Smooth muscle cell (in vitro differentiated cells): ENCODE measurements around the gene NSDHL. TPM values are rescaled to one million over a fixed set of nuclear protein-coding genes. Genes with fewer than 3 reads are reported as not detected.

ENCODE experiments used
- DNase-seq: peaks from one replicate; lab custom pipeline; 2025; ENCODE audit not compliant: unreplicated experiment; lab: John Stamatoyannopoulos, UW
- H2AFZ ChIP-seq: fragments of 200-600 bp; sonication (generic); 2 replicates; pipeline ENCODE4 v1.6.0; 2016; ENCODE audit warnings: antibody characterized with exemption, low read depth, mild to moderate bottlenecking
- H3F3A ChIP-seq: fragments of 200-600 bp; sonication (generic); 2 replicates; pipeline ENCODE4 v1.6.0; 2017; ENCODE audit warnings: antibody characterized with exemption, low read depth
- H3K27ac ChIP-seq: fragments of 200-600 bp; sonication (generic); 2 replicates; pipeline ENCODE4 v1.5.1; 2016; ENCODE audit warnings: low read depth, mild to moderate bottlenecking
- H3K27me3 ChIP-seq: fragments of 200-600 bp; sonication (generic); 2 replicates; pipeline ENCODE4 v1.6.1; 2016; ENCODE audit warnings: low read depth, mild to moderate bottlenecking
- H3K36me3 ChIP-seq: fragments of 200-600 bp; sonication (generic); 2 replicates; pipeline ENCODE4 v1.5.1; 2016; ENCODE audit warnings: low read depth
- H3K4me1 ChIP-seq: fragments of 200-600 bp; sonication (generic); 2 replicates; pipeline ENCODE4 v1.5.1; 2016; ENCODE audit warnings: low read depth
- H3K4me2 ChIP-seq: fragments of 200-600 bp; sonication (generic); 2 replicates; pipeline ENCODE4 v1.6.0; 2016; ENCODE audit warnings: mild to moderate bottlenecking
- H3K4me3 ChIP-seq: fragments of 200-600 bp; sonication (generic); 2 replicates; pipeline ENCODE4 v1.5.1; 2016; ENCODE audit warnings: mild to moderate bottlenecking
- H3K79me2 ChIP-seq: fragments of 200-600 bp; sonication (generic); 2 replicates; pipeline ENCODE4 v1.6.0; 2016; ENCODE audit warnings: low read depth, mild to moderate bottlenecking
- H3K9ac ChIP-seq: fragments of 200-600 bp; sonication (generic); 2 replicates; pipeline ENCODE4 v1.6.0; 2016; ENCODE audit warnings: low read depth
- H3K9me3 ChIP-seq: fragments of 200-600 bp; sonication (generic); replicated peaks from 2 replicates; pipeline ENCODE4 v1.5.1; 2016; ENCODE audit warnings: low read depth
- H4K20me1 ChIP-seq: fragments of 200-600 bp; sonication (generic); 2 replicates; pipeline ENCODE4 v1.6.0; 2016; ENCODE audit warnings: low read depth
- WGBS: methylation state at CpG from one replicate; pipeline ENCODE4 v1.1.7; 2016; ENCODE audit warnings: low lambda C conversion rate; 5-methylcytosine and 5-hydroxymethylcytosine counted together
- polyA plus RNA-seq: library from polyadenylated mRNA; unstranded; fragments of >200 nt; fragmentation: Nextera tagmentation; extraction: Ambion mirVana; gene quantifications from 2 replicates; pipeline ENCODE4 v1.2.1, GENCODE V29; 2016
- total RNA-seq: library from RNA; depleted of rRNA; stranded (reverse); fragments of >200 nt; gene quantifications from 2 replicates; pipeline ENCODE4 v1.2.3, GENCODE V29; 2014
- TF ChIP-seq, protein P1 (sequence below): fragments of 200-600 bp; sonication (generic); IDR thresholded peaks from 2 replicates; pipeline ENCODE4 v1.5.1; 2017; ENCODE audit warnings: borderline replicate concordance, mild to moderate bottlenecking, antibody characterized with exemption; ENCODE audit not compliant: insufficient read depth, poor library complexity, severe bottlenecking

NSDHL gene
- total and polyA plus RNA-seq, 2 experiments from 2014 or later: 20.9 to 36.4 TPM

DNA sequence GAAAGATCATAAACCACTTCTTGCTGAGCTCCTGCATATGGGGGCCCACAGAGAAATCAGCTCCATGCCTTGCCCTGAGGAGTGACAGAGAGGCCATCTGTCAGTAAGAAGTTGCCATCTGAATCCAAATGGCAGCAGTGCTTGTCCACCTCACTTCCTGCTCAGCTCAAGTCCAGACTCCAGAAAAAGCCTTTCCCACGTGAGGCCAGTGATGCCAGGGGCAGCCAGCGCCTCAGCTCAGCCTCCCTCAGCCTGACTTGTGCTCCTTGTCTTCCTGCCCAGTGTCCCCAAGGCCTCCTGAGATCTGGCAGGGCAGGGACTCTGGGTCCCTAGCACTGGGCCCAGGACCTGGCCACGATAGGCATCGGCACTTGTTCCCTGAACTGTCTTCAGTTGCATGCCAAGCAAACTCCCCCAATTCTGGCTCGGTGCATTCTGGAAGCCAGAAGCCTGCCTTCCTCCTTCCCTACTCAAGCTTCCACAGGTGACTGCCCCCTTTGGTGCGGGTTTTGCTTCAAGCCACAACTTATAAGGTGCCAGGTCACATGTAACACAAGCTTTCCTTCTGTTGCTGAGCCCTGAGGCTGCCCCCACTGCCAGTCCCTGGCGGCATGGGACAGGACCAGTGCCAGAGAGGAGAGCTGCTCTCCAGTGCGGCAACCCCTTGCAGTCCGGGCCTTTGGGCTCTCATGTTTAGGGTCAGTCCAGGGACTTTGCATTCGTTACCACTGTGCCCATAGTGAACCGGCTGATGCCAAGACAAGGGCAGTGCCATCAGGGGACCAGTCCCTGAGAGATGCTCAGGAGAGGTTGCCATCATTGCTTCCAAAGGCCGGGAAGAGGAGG, 69.2 kb downstream of the NSDHL start:
- peaks cover 5% of the 10 kb centered on the region for H3K4me1 ChIP-seq

GRCh38 chrX:152900937-152901445, 70.1 kb downstream of the NSDHL start:
- Histone ChIP-seq H3K4me3 (no peak overlapping the region), H4K20me1 (no peaks in the 10 kb centered on the region), H3K4me1 (peaks cover 5% of the 10 kb centered on the region), H3K27me3 (no peaks in the 10 kb centered on the region), H3K36me3 (no peaks in the 10 kb centered on the region), H3K9ac (no peak overlapping the region), H3K9me3 (no peaks in the 10 kb centered on the region), H3K27ac (peak overlapping the region; percentile 76), H3K79me2 (no peaks in the 10 kb centered on the region), H3K4me2 (no peak overlapping the region), H2AFZ (no peak overlapping the region), H3F3A (no peaks in the 10 kb centered on the region)
- 84% methylated on average over 8 of the region's 8 CpGs for WGBS
- no peak for DNase-seq
- TF ChIP-seq, protein P1, sequence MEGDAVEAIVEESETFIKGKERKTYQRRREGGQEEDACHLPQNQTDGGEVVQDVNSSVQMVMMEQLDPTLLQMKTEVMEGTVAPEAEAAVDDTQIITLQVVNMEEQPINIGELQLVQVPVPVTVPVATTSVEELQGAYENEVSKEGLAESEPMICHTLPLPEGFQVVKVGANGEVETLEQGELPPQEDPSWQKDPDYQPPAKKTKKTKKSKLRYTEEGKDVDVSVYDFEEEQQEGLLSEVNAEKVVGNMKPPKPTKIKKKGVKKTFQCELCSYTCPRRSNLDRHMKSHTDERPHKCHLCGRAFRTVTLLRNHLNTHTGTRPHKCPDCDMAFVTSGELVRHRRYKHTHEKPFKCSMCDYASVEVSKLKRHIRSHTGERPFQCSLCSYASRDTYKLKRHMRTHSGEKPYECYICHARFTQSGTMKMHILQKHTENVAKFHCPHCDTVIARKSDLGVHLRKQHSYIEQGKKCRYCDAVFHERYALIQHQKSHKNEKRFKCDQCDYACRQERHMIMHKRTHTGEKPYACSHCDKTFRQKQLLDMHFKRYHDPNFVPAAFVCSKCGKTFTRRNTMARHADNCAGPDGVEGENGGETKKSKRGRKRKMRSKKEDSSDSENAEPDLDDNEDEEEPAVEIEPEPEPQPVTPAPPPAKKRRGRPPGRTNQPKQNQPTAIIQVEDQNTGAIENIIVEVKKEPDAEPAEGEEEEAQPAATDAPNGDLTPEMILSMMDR: no peak

More for the DNA sequence above, 69.2 kb downstream of the NSDHL start:
- DNase-seq: no peak
- no peaks in the 10 kb centered on the region for H4K20me1 ChIP-seq
- TF ChIP-seq, protein P1: no peak
- H3K9ac ChIP-seq: no peak overlapping the region
- H2AFZ ChIP-seq: no peak overlapping the region
- no peak overlapping the region for H3K4me2 ChIP-seq
- WGBS: 79% methylated on average over 12 of the region's 12 CpGs
- no peaks in the 10 kb centered on the region for H3K27me3 ChIP-seq
- H3K36me3 ChIP-seq: no peaks in the 10 kb centered on the region
- H3K9me3 ChIP-seq: no peaks in the 10 kb centered on the region
- no peak overlapping the region for H3K27ac ChIP-seq
- H3K79me2 ChIP-seq: no peaks in the 10 kb centered on the region
- H3F3A ChIP-seq: no peaks in the 10 kb centered on the region
- no peak overlapping the region for H3K4me3 ChIP-seq

DNA sequence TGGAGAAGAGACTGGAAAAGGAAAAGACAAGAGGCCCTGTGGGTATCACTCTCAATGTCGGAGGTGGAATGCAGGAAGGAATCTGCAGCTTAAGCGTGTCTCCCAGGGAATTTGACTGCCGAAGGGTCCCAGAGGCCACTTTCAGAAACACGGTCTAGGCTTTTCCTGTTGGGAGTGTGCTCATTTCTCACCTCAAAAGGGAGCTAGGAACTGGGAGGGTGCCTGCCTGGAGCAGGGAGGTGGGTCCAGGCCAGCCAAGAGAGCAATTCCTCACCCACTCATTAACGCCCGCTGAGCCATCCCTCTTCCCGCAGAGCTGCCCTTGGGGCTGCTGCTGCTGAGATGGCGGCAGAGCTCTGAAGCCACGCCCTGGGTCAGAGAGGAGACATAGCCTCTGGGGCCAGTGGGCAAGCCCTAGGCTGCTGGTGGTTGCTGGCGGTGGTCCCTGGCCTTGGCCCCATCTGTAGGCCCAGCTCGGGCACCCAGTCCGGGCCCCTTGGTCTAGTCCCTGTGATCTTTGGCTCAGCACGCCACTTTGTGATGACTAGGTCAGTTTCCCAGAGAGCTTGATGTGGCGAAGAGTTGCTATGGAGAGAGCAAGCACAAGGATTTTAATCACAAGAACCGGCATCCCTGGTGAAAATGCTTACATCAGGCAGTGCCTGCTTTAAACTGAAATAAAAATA, 71.1 kb downstream of the NSDHL start:
- H3K4me2 ChIP-seq: peak overlapping the region; percentile 54
- TF ChIP-seq, protein P1: no peak
- peak overlapping the region; percentile 76 for H3K27ac ChIP-seq
- H3K4me3 ChIP-seq: no peak overlapping the region
- WGBS: 55% methylated on average over 15 of the region's 15 CpGs
- H3K36me3 ChIP-seq: no peaks in the 10 kb centered on the region
- peaks cover 5% of the 10 kb centered on the region for H3K4me1 ChIP-seq
- no peak overlapping the region for H2AFZ ChIP-seq
- H3K79me2 ChIP-seq: no peaks in the 10 kb centered on the region
- no peaks in the 10 kb centered on the region for H4K20me1 ChIP-seq
- no peak for DNase-seq
- no peaks in the 10 kb centered on the region for H3K27me3 ChIP-seq
- no peak overlapping the region for H3K9ac ChIP-seq
- no peaks in the 10 kb centered on the region for H3F3A ChIP-seq
- no peaks in the 10 kb centered on the region for H3K9me3 ChIP-seq
